Keratinocyte (primary cell): ENCODE measurements around the gene PACC1. TPM values are rescaled to one million over a fixed set of nuclear protein-coding genes. Genes with fewer than 3 reads are reported as not detected.
"Not testable (repeated sequence)": the region's sequence is repeated elsewhere in the genome, so short reads cannot be mapped to it uniquely, and the experiment has no call there.

Experiments used
- DNase-seq: peaks from one replicate; pipeline ENCODE4 v3.0.0-alpha.2; 2011; ENCODE audit warnings: low read depth, missing footprints, low spot score
- FAIRE-seq: peaks from 2 replicates; lab custom pipeline; 2011; peaks lifted over from hg19 to GRCh38; lab: Jason Lieb, UNC
- H2AFZ ChIP-seq: 2 replicates; pipeline ENCODE4 v1.6.0; 2012; ENCODE audit warnings: low read length, control low read depth, inconsistent platforms; ENCODE audit not compliant: control insufficient read depth
- H3K27ac ChIP-seq: 2 replicates; pipeline ENCODE4 v1.5.1; 2011; ENCODE audit warnings: low read length; ENCODE audit not compliant: control insufficient read depth, insufficient read depth
- H3K27me3 ChIP-seq: 3 replicates; pipeline ENCODE4 v1.6.0; 2011; ENCODE audit warnings: low read length; ENCODE audit not compliant: control insufficient read depth, insufficient read depth; ENCODE audit errors: extremely low read depth
- H3K36me3 ChIP-seq, 2 experiments: 2 replicates in 1 of 2; 3 replicates in 1 of 2; pipeline ENCODE4 v1.5.1; 2011; ENCODE audit warnings: low read length in 2 of 2, mild to moderate bottlenecking in 1 of 2; ENCODE audit not compliant: control insufficient read depth in 2 of 2, insufficient read depth in 2 of 2; ENCODE audit errors: extremely low read depth in 1 of 2
- H3K4me1 ChIP-seq: 3 replicates; pipeline ENCODE4 v1.5.1; 2011; ENCODE audit warnings: low read length; ENCODE audit not compliant: control insufficient read depth, insufficient read depth; ENCODE audit errors: extremely low read depth
- H3K4me2 ChIP-seq: 3 replicates; pipeline ENCODE4 v1.6.0; 2011; ENCODE audit warnings: low read depth, low read length; ENCODE audit not compliant: control insufficient read depth, insufficient read depth; ENCODE audit errors: extremely low read depth
- H3K4me3 ChIP-seq, 3 experiments: fragments of 200-600 bp in 1 of 3; sonication (generic) in 1 of 3; 2 replicates in 2 of 3; 3 replicates in 1 of 3; pipeline ENCODE4 v1.5.1; 2011 to 2016; ENCODE audit warnings: low read length in 3 of 3, mild to moderate bottlenecking in 3 of 3, control low read depth in 2 of 3, inconsistent platforms in 1 of 3, low read depth in 1 of 3, mixed read lengths in 1 of 3, mixed run types in 1 of 3, moderate library complexity in 1 of 3; ENCODE audit not compliant: control insufficient read depth in 2 of 3, insufficient read depth in 2 of 3; ENCODE audit errors: extremely low read depth in 1 of 3
- H3K79me2 ChIP-seq: 2 replicates; pipeline ENCODE4 v1.6.0; 2012; ENCODE audit warnings: low read length; ENCODE audit not compliant: control insufficient read depth, insufficient read depth
- H3K9ac ChIP-seq: 3 replicates; pipeline ENCODE4 v1.6.0; 2011; ENCODE audit warnings: low read length; ENCODE audit not compliant: control insufficient read depth, insufficient read depth; ENCODE audit errors: extremely low read depth
- H3K9me1 ChIP-seq: 3 replicates; pipeline ENCODE4 v1.6.0; 2011; ENCODE audit warnings: low read length; ENCODE audit not compliant: control insufficient read depth, insufficient read depth; ENCODE audit errors: extremely low read depth
- H3K9me3 ChIP-seq: 2 replicates; pipeline ENCODE4 v1.5.1; 2012; ENCODE audit warnings: low read depth, low read length; ENCODE audit not compliant: control insufficient read depth
- H4K20me1 ChIP-seq: 3 replicates; pipeline ENCODE4 v1.6.0; 2011; ENCODE audit warnings: low read length; ENCODE audit not compliant: control insufficient read depth, insufficient read depth; ENCODE audit errors: extremely low read depth
- EZH2 ChIP-seq: IDR thresholded peaks from one replicate; pipeline ENCODE4 v1.6.1; 2012; ENCODE audit warnings: inconsistent platforms, mild to moderate bottlenecking, low read length, moderate library complexity
- dilution Hi-C: fragments of 300-500 bp; cut with MboI; formaldehyde crosslinking; loops from one replicate; pipeline ENCODE4 v1.7.0; 2020; ENCODE audit warnings: low sequenced_read_pairs; ENCODE audit not compliant: extremely low pct_ligation_motif_present
- polyA plus RNA-seq, 5 experiments: library from polyadenylated mRNA; depleted of rRNA in 3 of 5; stranded (reverse) in 3 of 5; stranded (forward) in 1 of 5; unstranded in 1 of 5; fragments of >200 nt; gene quantifications; 1 replicate in 1 of 5; 2 replicates in 3 of 5; 3 replicates in 1 of 5; pipeline versions ENCODE4 v1.2.1 to v1.2.3, GENCODE V29; 2011 to 2012; ENCODE audit warnings: missing spikeins in 2 of 5, low read depth in 1 of 5, low replicate concordance in 1 of 5
- TF ChIP-seq, protein P1 (sequence below), 3 experiments: IDR thresholded peaks in 1 of 3; conservative IDR thresholded peaks in 1 of 3; optimal IDR thresholded peaks in 1 of 3; 2 replicates in 2 of 3; 3 replicates in 1 of 3; pipeline versions ENCODE3 to v1.5.1; 2011; ENCODE audit warnings: low read length in 3 of 3, mild to moderate bottlenecking in 3 of 3, moderate library complexity in 2 of 3, control low read depth in 1 of 3, inconsistent platforms in 1 of 3; ENCODE audit not compliant: insufficient read depth in 2 of 3; ENCODE audit errors: extremely low read depth in 1 of 3

The PACC1 gene
- polyA plus RNA-seq, 1 donor (not counting 4 experiments of a cell fraction or from before 2014, with no cell fraction given), result 12.7 TPM

DNA sequence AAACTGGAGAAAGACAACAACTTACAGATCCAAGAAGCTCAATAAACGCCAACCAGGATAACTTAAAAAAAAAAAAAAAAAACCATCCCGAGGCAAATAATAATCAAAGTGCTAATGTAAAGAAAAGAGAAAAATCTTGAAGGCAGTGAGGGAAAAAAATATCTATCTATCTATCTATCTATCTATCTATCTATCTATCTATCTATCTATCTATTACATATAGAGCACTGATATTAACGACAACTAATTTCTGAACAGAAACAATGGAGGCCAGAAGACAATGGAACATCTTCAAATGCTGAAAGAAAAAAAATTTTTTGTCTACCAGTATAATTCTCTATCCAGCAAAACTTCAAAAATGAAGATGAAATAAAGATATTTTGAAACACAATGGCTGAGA is 18.0 kb downstream of the PACC1 start:
- Histone ChIP-seq H3K27me3 (no peaks in the 10 kb centered on the region), H3K79me2 (peaks cover 5% of the 10 kb centered on the region), H3K27ac (no peak overlapping the region), H3K9ac (no peak overlapping the region), H3K9me1 (no peaks in the 10 kb centered on the region), H3K36me3 (peaks cover 0 to 1% of the 10 kb centered on the region in 2 experiments), H3K4me3 (no peak overlapping the region), H3K4me2 (no peak overlapping the region), H3K4me1 (no peaks in the 10 kb centered on the region), H4K20me1 (no peaks in the 10 kb centered on the region), H2AFZ (no peak overlapping the region), H3K9me3 (peaks cover 9% of the 10 kb centered on the region)
- no peak for DNase-seq
- dilution Hi-C loops, result no loop called here
- FAIRE-seq, result no peak
- TF ChIP-seq, protein P1, sequence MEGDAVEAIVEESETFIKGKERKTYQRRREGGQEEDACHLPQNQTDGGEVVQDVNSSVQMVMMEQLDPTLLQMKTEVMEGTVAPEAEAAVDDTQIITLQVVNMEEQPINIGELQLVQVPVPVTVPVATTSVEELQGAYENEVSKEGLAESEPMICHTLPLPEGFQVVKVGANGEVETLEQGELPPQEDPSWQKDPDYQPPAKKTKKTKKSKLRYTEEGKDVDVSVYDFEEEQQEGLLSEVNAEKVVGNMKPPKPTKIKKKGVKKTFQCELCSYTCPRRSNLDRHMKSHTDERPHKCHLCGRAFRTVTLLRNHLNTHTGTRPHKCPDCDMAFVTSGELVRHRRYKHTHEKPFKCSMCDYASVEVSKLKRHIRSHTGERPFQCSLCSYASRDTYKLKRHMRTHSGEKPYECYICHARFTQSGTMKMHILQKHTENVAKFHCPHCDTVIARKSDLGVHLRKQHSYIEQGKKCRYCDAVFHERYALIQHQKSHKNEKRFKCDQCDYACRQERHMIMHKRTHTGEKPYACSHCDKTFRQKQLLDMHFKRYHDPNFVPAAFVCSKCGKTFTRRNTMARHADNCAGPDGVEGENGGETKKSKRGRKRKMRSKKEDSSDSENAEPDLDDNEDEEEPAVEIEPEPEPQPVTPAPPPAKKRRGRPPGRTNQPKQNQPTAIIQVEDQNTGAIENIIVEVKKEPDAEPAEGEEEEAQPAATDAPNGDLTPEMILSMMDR (optimal IDR thresholded peaks at IDR 0.05 in 1 of 3, IDR thresholded peaks at IDR 0.05 in 1 of 3, conservative IDR thresholded peaks at IDR 0.05 in 1 of 3; ENCODE audit: extremely low read depth in 1 of 3, insufficient read depth in 2 of 3, low read length in 3 of 3), result no peak
- TF ChIP-seq EZH2, result no peak

DNA sequence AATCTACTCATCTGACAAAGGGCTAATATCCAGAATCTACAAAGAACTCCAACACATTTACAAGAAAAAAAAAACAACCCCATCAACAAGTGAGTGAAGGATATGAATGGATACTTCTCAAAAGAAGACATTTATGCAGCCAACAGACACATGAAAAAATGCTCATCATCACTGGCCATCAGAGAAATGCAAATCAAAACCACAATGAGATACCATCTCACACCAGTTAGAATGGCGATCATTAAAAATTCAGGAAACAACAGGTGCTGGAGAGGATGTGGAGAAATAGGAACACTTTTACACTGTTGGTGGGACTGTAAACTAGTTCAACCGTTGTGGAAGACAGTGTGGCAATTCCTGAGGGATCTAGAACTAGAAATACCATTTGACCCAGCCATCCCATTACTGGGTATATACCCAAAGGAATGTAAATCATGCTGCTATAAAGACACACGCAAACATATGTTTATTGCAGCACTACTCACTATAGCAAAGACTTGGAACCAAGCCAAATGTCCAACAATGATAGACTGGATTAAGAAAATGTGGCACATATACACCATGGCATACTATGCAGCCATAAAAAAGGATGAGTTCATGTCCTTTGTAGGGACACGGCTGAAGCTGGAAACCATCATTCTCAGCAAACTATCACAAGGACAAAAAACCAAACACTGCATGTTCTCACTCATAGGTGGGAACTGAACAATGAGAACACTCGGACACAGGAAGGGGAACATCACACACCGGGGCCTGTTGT is 18.8 kb downstream of the PACC1 start:
- H3K27ac ChIP-seq, H3K27me3 ChIP-seq, DNase-seq, H4K20me1 ChIP-seq, FAIRE-seq, H3K4me1 ChIP-seq, dilution Hi-C loops, H3K4me2 ChIP-seq, H3K9me3 ChIP-seq, H3K4me3 ChIP-seq, H3K9ac ChIP-seq, H2AFZ ChIP-seq, H3K79me2 ChIP-seq, H3K9me1 ChIP-seq, H3K36me3 ChIP-seq: not testable (repeated sequence)
